ENCODE data around the gene LRRC66. TPM values are rescaled to one million over a fixed set of nuclear protein-coding genes. Genes with fewer than 3 reads are reported as not detected.
A peak's percentile ranks its signal among the peaks of the same experiment; 100 is the strongest.

The LRRC66 gene
- total RNA-seq, 1 experiment from 2014 or later, result 0.24 TPM

- Histone ChIP-seq H3K9me2 (ENCODE audit: insufficient read depth) (no peaks in the 10 kb centered on the region), H3F3A (ENCODE audit: insufficient read depth, low read depth) (no peaks in the 10 kb centered on the region), H3K4me2 (peak overlapping the region; percentile 40), H3K9me3 (ENCODE audit: insufficient read depth, low read depth) (no peaks in the 10 kb centered on the region), H3K27me3 (ENCODE audit: insufficient read depth, low read depth) (no peaks in the 10 kb centered on the region), H3K27ac (no peak overlapping the region), H3K36me3 (ENCODE audit: low read depth) (no peaks in the 10 kb centered on the region), H4K20me1 (ENCODE audit: insufficient read depth) (no peaks in the 10 kb centered on the region), H3K4me3 (no peak overlapping the region), H3K79me2 (ENCODE audit: low read depth) (no peaks in the 10 kb centered on the region), H3K4me1 (replicated peaks; ENCODE audit: insufficient read depth) (no peaks in the 10 kb centered on the region), H2AFZ (no peak overlapping the region)
- intact Hi-C loops (cut with micrococcal nuclease; ENCODE audit: unreplicated experiment), result no loop called here
- ChIA-PET POLR2A (ENCODE audit: unreplicated experiment) (no interaction called here), CTCF (no interaction called here)
- no peak for DNase-seq
- BruUV-seq (replicated peaks), result no TSS peak
- no peak for TF ChIP-seq EZH2 (IDR thresholded peaks at IDR 0.05; ENCODE audit: low read depth)
- TF ChIP-seq, protein P1, sequence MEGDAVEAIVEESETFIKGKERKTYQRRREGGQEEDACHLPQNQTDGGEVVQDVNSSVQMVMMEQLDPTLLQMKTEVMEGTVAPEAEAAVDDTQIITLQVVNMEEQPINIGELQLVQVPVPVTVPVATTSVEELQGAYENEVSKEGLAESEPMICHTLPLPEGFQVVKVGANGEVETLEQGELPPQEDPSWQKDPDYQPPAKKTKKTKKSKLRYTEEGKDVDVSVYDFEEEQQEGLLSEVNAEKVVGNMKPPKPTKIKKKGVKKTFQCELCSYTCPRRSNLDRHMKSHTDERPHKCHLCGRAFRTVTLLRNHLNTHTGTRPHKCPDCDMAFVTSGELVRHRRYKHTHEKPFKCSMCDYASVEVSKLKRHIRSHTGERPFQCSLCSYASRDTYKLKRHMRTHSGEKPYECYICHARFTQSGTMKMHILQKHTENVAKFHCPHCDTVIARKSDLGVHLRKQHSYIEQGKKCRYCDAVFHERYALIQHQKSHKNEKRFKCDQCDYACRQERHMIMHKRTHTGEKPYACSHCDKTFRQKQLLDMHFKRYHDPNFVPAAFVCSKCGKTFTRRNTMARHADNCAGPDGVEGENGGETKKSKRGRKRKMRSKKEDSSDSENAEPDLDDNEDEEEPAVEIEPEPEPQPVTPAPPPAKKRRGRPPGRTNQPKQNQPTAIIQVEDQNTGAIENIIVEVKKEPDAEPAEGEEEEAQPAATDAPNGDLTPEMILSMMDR (conservative IDR thresholded peaks at IDR 0.05), result no peak
Observed at GRCh38 chr4:52037689-52038102, 17.5 kb upstream of the LRRC66 start.

- ChIA-PET CTCF (interaction anchor here (0.6 kb wide), 1 partner anchor 339 kb away, joined by 3 read pairs; no protein-coding TSS in a partner anchor), POLR2A (ENCODE audit: unreplicated experiment) (no interaction called here)
- no peaks in the 10 kb centered on the region for H3K36me3 ChIP-seq (ENCODE audit: low read depth)
- TF ChIP-seq EZH2 (IDR thresholded peaks at IDR 0.05; ENCODE audit: low read depth), result no peak
- TF ChIP-seq, protein P1 (conservative IDR thresholded peaks at IDR 0.05), result no peak
- H3K27me3 ChIP-seq (ENCODE audit: insufficient read depth, low read depth), result no peaks in the 10 kb centered on the region
- no peak overlapping the region for H2AFZ ChIP-seq
- no peaks in the 10 kb centered on the region for H3K79me2 ChIP-seq (ENCODE audit: low read depth)
- no peak overlapping the region; the same call in 1 of the 2 replicates for H3K4me2 ChIP-seq
- no peak for DNase-seq
- no peaks in the 10 kb centered on the region for H3K9me3 ChIP-seq (ENCODE audit: insufficient read depth, low read depth)
- H4K20me1 ChIP-seq (ENCODE audit: insufficient read depth), result no peaks in the 10 kb centered on the region
- H3F3A ChIP-seq (ENCODE audit: insufficient read depth, low read depth), result no peaks in the 10 kb centered on the region
- BruUV-seq (replicated peaks), result no TSS peak
- no peaks in the 10 kb centered on the region for H3K9me2 ChIP-seq (ENCODE audit: insufficient read depth)
- no peak overlapping the region for H3K27ac ChIP-seq
- intact Hi-C loops (cut with micrococcal nuclease; ENCODE audit: unreplicated experiment), result no loop called here
- H3K4me3 ChIP-seq, result no peak overlapping the region
- no peaks in the 10 kb centered on the region for H3K4me1 ChIP-seq (replicated peaks; ENCODE audit: insufficient read depth)
Observed at GRCh38 chr4:52036886-52037530, 16.8 kb upstream of the LRRC66 start.

DNA sequence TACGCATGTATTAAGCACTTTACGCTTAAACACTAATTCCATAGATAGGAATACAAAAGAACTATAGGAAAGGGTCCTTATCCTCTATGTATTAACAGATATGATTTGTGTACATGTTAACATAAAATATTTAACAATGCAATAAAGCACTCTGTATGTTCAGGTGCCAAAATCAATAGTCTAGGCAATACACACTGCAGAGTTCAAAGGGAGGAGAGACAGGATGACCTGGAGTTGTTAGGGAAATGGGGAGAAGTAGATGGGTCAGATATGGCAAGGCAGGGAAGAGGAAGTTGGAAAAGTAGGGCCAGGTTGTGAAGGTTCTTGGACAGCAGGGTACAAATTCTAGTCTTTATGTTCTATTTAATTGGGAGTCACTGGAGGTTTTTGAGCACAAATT lies 15.0 kb upstream of the LRRC66 start:
- Histone ChIP-seq H3K79me2 (ENCODE audit: low read depth) (no peaks in the 10 kb centered on the region), H3K4me2 (no peak overlapping the region), H3K9me2 (ENCODE audit: insufficient read depth) (no peaks in the 10 kb centered on the region), H2AFZ (no peak overlapping the region), H3F3A (ENCODE audit: insufficient read depth, low read depth) (no peaks in the 10 kb centered on the region), H4K20me1 (ENCODE audit: insufficient read depth) (no peaks in the 10 kb centered on the region), H3K4me1 (replicated peaks; ENCODE audit: insufficient read depth) (no peaks in the 10 kb centered on the region), H3K9me3 (ENCODE audit: insufficient read depth, low read depth) (no peaks in the 10 kb centered on the region), H3K4me3 (no peak overlapping the region), H3K36me3 (ENCODE audit: low read depth) (no peaks in the 10 kb centered on the region), H3K27ac (no peak overlapping the region), H3K27me3 (ENCODE audit: insufficient read depth, low read depth) (no peaks in the 10 kb centered on the region)
- TF ChIP-seq EZH2 (IDR thresholded peaks at IDR 0.05; ENCODE audit: low read depth), result no peak
- TF ChIP-seq, protein P1 (conservative IDR thresholded peaks at IDR 0.05), result no peak
- no peak for DNase-seq
- ChIA-PET POLR2A (ENCODE audit: unreplicated experiment) (no interaction called here), CTCF (no interaction called here)
- intact Hi-C loops (cut with micrococcal nuclease; ENCODE audit: unreplicated experiment), result no loop called here
- BruUV-seq (replicated peaks), result no TSS peak

Data from PC-9 (cell line).